Testis (tissue), 2 donors: Measurements from ENCODE around the gene RP2.

Source experiments
- CTCF ChIP-seq, 3 experiments: fragments of 450-650 bp in 2 of 3; fragments of 200-600 bp in 1 of 3; sonication (generic) in 1 of 3; IDR thresholded peaks; one replicate each; pipeline ENCODE4 v1.5.1; 2016 to 2019; ENCODE audit warnings: antibody characterized with exemption in 3 of 3, mild to moderate bottlenecking in 2 of 3, moderate library complexity in 1 of 3
- POLR2A ChIP-seq: fragments of 450-650 bp; IDR thresholded peaks from one replicate; pipeline ENCODE4 v1.6.1; 2017; ENCODE audit warnings: antibody characterized with exemption, mild to moderate bottlenecking, moderate library complexity

GRCh38 chrX:46837558-46838485 lies 979 bp downstream of the RP2 start:
- TF ChIP-seq CTCF (IDR thresholded peaks at IDR 0.05), result no peak
- TF ChIP-seq POLR2A, result no peak
